ENCODE results near the gene KCNJ10.
A peak's percentile ranks its signal among the peaks of the same experiment; 100 is the strongest.

Gene KCNJ10

DNA sequence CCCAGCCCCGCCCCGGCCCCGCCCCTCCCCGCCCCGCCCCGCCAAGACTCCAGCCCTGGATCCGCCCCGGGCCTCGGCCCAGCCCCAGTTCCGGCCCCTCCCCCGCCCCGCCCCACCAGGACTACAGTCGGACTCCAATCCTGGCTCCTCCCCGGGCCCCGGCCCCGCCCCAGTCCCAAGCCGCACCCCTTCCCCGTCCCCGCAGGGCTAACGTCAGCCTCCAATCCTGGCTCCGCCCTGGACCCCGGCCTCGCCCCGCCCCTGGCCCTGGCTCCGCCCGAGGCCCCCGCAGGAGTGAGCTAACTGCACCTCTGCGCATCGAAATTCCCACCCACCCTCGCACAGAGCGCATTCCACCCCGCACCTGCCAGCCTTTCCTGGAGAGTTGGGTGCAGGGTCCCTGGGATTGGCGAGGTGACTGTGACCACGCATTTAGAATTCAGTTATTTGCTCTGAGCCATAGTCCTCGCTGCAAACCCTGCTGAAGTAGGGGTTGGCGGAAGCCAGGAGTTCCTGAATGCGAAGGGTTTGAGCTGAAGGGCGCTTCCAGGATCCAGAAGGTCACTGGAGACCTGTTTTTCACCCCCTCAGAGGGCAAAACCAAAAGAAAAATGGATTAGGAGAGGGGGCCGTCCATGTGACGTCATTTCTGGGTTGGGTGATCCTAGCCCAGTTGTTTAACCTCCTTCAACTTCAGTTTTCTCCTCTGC, 29.0 kb upstream of the KCNJ10 start:
- H3K4me3 ChIP-seq (ENCODE audit: low read length): peak overlapping the region; percentile 55
- H3K9ac ChIP-seq (ENCODE audit: low read depth, low read length): peak overlapping the region; percentile 44; the same call in 1 of the 2 replicates
- peaks cover 40% of the 10 kb centered on the region for H3K4me1 ChIP-seq (ENCODE audit: insufficient read depth, low read length)
- H3K36me3 ChIP-seq (ENCODE audit: insufficient read depth, low read length): peaks cover 10% of the 10 kb centered on the region
- H3K9me3 ChIP-seq (ENCODE audit: insufficient read depth, low read depth, low read length): no peaks in the 10 kb centered on the region
- H3K27ac ChIP-seq (ENCODE audit: low read depth, low read length): peak overlapping the region; percentile 13; the same call in 1 of the 2 replicates
- 9% methylated on average over 28 of the region's 40 CpGs for WGBS
- H3K27me3 ChIP-seq (ENCODE audit: insufficient read depth, low read length): peaks cover 10% of the 10 kb centered on the region; the same call in 1 of the 2 replicates

GRCh38 chr1:160097911-160098851, 28.2 kb upstream of the KCNJ10 start, which contains the start of gene IGSF8:
Gene IGSF8 (minus strand): TSS chr1:160098619. CDS start chr1:160098472, 147 bp downstream.
- WGBS: 5% methylated on average over 57 of the region's 64 CpGs
- Histone ChIP-seq H3K27me3 (ENCODE audit: insufficient read depth, low read length) (peaks cover 10% of the 10 kb centered on the region; the same call in 1 of the 2 replicates), H3K36me3 (ENCODE audit: insufficient read depth, low read length) (peaks cover 18% of the 10 kb centered on the region), H3K27ac (ENCODE audit: low read depth, low read length) (peak within 1 kb of the TSS; percentile 38; the same call in 1 of the 2 replicates), H3K9ac (ENCODE audit: low read depth, low read length) (peak within 1 kb of the TSS; percentile 46), H3K9me3 (ENCODE audit: insufficient read depth, low read depth, low read length) (no peaks in the 10 kb centered on the region), H3K4me3 (ENCODE audit: low read length) (peak within 1 kb of the TSS; percentile 73), H3K4me1 (ENCODE audit: insufficient read depth, low read length) (peaks cover 34% of the 10 kb centered on the region)

DNA sequence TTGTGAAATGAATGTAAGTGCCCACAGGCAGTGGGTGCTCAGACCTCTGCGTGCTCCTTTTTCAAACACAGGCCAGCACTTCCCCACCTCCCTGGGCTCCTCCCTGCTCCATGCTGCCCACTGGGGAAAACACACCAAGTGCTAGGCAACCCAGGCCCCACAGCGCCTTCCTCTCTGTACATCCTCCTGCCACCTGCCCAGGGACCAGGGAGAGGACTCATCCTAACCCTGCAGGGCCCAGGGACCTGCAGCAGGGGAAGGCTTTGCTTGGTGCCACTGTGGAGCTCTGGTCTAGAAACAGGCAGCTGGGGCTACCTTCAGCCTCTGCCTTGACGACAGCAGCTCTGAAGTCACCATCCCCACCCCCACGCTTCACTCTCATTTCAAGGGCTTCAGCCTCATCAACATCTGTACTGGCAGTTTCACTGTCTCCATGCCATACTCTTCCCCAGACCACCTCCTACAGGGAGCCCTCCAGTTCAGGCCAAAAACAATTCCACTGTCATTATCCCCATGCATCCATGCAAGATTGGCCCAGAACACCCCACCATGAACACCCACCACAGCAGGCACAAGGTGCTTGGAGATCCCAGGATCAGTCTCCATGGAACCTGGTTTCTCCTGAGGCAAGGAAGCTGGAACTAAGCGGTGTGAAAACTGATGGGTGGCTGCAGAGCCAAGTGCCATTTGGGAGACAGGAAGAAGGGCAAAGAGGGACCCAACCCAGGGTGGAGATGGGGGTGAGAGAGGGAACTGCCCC, 27.4 kb upstream of the KCNJ10 start:
- peaks cover 10% of the 10 kb centered on the region; the same call in 1 of the 2 replicates for H3K27me3 ChIP-seq (ENCODE audit: insufficient read depth, low read length)
- no peaks in the 10 kb centered on the region for H3K9me3 ChIP-seq (ENCODE audit: insufficient read depth, low read depth, low read length)
- peaks cover 34% of the 10 kb centered on the region for H3K4me1 ChIP-seq (ENCODE audit: insufficient read depth, low read length)
- H3K36me3 ChIP-seq (ENCODE audit: insufficient read depth, low read length): peaks cover 23% of the 10 kb centered on the region
- peak overlapping the region; percentile 73 for H3K4me3 ChIP-seq (ENCODE audit: low read length)
- no peak overlapping the region for H3K27ac ChIP-seq (ENCODE audit: low read depth, low read length)
- H3K9ac ChIP-seq (ENCODE audit: low read depth, low read length): peak overlapping the region; percentile 46; the same call in 1 of the 2 replicates
- whole genome bisulfite sequencing: 41% methylated on average over 5 of the region's 5 CpGs

DNA sequence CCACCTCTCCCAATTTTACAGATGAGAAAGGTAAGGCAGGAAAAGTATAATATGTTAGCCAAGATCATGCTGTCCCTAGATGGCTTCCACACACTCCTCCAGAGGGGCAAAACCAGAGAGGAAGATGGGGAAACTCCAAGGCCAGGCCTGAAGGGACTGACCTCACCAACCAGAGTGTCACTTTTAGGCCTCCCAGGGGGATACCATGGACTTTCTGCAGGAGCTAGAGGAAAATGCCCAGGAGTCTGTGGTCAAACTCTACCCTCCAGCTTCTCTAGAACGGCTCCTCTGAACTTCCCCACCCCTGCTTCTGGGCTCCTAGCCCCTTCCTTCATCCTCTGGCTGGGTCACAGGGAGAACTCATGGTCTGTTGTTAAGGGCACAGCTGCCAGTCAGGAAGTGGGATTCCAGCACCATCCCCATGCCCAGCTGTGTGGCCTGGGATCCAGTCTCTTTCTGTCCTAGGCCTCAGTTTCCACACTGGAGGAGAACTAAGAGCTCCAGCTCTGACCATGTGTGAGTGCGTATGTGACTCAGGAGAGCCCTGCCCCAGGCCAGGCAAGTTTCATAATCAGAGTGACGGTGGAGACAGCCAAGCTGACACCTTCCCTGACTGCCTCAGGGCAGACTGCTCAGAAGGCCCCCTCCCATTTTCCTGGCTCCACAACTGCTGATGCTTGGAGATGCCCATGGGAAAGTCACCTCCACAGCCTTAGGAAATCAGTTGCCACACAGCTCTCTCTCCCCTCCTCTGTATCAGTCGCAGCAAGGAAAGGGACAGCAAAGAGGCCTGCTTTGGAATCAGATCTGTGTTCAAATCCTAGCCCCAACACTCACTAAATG, 26.5 kb upstream of the KCNJ10 start:
- peaks cover 34% of the 10 kb centered on the region for H3K4me1 ChIP-seq (ENCODE audit: insufficient read depth, low read length)
- WGBS: 60% methylated on average over 4 of the region's 4 CpGs
- H3K4me3 ChIP-seq (ENCODE audit: low read length): peak overlapping the region; percentile 9; the same call in 1 of the 2 replicates
- H3K36me3 ChIP-seq (ENCODE audit: insufficient read depth, low read length): peaks cover 31% of the 10 kb centered on the region
- H3K9me3 ChIP-seq (ENCODE audit: insufficient read depth, low read depth, low read length): no peaks in the 10 kb centered on the region
- peak overlapping the region; percentile 77; the same call in 1 of the 2 replicates for H3K27ac ChIP-seq (ENCODE audit: low read depth, low read length)
- peaks cover 10% of the 10 kb centered on the region; the same call in 1 of the 2 replicates for H3K27me3 ChIP-seq (ENCODE audit: insufficient read depth, low read length)
- H3K9ac ChIP-seq (ENCODE audit: low read depth, low read length): no peak overlapping the region

DNA sequence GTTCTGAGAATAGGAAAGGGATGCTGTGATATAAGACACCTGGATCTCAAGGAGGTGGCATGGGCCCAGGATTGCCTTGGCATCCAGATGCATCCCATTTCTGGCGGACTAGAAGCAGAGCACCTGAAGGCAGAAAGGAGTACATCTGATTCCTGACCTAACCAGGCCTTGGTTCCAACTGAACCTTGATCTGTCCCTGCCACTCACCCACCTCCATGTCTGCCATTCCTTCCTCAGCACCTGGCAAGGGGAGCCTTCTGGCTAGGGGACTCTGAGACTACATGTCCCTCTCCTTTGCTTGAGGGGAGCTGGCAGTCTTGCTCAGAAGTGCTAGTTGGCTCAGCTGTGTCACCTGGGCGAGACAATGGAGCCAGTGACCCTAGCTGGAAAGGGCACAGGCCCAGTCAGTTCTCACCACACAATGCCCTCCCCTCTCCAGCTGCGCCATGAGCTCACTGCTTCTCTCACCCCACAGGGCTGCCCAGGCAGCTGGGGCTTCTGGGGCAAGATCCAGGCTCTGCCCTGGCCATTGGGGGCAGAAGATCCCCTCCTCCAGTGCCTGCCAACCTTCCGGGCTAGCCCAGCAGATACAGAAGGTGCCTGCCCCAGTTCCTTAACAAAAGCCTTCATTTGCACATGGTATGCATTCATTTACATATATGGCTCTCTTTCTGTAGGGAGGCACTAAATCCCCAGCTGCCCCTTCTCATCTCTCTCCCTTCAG, 25.6 kb upstream of the KCNJ10 start:
- peaks cover 10% of the 10 kb centered on the region; the same call in 1 of the 2 replicates for H3K27me3 ChIP-seq (ENCODE audit: insufficient read depth, low read length)
- peaks cover 31% of the 10 kb centered on the region for H3K36me3 ChIP-seq (ENCODE audit: insufficient read depth, low read length)
- 61% methylated on average over 4 of the region's 4 CpGs for WGBS
- H3K4me3 ChIP-seq (ENCODE audit: low read length): peak overlapping the region; percentile 25; the same call in 1 of the 2 replicates
- H3K9me3 ChIP-seq (ENCODE audit: insufficient read depth, low read depth, low read length): no peaks in the 10 kb centered on the region
- H3K4me1 ChIP-seq (ENCODE audit: insufficient read depth, low read length): peaks cover 31% of the 10 kb centered on the region
- peak overlapping the region; percentile 77; the same call in 1 of the 2 replicates for H3K27ac ChIP-seq (ENCODE audit: low read depth, low read length)
- H3K9ac ChIP-seq (ENCODE audit: low read depth, low read length): peak overlapping the region; percentile 48; the same call in 1 of the 2 replicates

GRCh38 chr1:160094806-160095205, 24.8 kb upstream of the KCNJ10 start:
- 96% methylated on average over 14 of the region's 14 CpGs for WGBS
- H3K9ac ChIP-seq (ENCODE audit: low read depth, low read length): no peak overlapping the region
- H3K36me3 ChIP-seq (ENCODE audit: insufficient read depth, low read length): peaks cover 31% of the 10 kb centered on the region
- no peak overlapping the region for H3K4me3 ChIP-seq (ENCODE audit: low read length)
- no peaks in the 10 kb centered on the region for H3K9me3 ChIP-seq (ENCODE audit: insufficient read depth, low read depth, low read length)
- H3K27ac ChIP-seq (ENCODE audit: low read depth, low read length): no peak overlapping the region
- H3K4me1 ChIP-seq (ENCODE audit: insufficient read depth, low read length): peaks cover 31% of the 10 kb centered on the region
- peaks cover 6% of the 10 kb centered on the region; the same call in 1 of the 2 replicates for H3K27me3 ChIP-seq (ENCODE audit: insufficient read depth, low read length)

DNA sequence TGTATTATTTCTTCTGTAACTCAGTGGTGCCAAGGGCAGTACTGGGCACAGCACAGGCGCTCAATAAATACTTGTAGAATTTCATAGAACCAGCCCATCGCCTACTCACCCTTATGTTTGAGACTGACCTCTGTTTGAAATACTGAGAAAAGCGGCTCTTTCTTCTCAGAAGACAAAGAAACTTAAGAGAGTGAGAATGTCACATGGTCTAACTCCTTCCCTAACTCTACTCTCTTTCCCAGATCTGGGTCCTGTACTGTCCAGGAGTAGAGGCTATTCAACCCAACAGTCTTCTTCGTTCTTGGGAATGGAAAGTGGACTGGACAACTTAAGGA, 24.3 kb upstream of the KCNJ10 start:
- peaks cover 31% of the 10 kb centered on the region for H3K36me3 ChIP-seq (ENCODE audit: insufficient read depth, low read length)
- H3K27me3 ChIP-seq (ENCODE audit: insufficient read depth, low read length): peaks cover under 1% of the 10 kb centered on the region; the same call in 1 of the 2 replicates
- H3K27ac ChIP-seq (ENCODE audit: low read depth, low read length): no peak overlapping the region
- H3K4me3 ChIP-seq (ENCODE audit: low read length): no peak overlapping the region
- H3K9me3 ChIP-seq (ENCODE audit: insufficient read depth, low read depth, low read length): no peaks in the 10 kb centered on the region
- no peak overlapping the region for H3K9ac ChIP-seq (ENCODE audit: low read depth, low read length)
- H3K4me1 ChIP-seq (ENCODE audit: insufficient read depth, low read length): peaks cover 28% of the 10 kb centered on the region
- WGBS: 95% methylated on average over 4 of the region's 4 CpGs

DNA sequence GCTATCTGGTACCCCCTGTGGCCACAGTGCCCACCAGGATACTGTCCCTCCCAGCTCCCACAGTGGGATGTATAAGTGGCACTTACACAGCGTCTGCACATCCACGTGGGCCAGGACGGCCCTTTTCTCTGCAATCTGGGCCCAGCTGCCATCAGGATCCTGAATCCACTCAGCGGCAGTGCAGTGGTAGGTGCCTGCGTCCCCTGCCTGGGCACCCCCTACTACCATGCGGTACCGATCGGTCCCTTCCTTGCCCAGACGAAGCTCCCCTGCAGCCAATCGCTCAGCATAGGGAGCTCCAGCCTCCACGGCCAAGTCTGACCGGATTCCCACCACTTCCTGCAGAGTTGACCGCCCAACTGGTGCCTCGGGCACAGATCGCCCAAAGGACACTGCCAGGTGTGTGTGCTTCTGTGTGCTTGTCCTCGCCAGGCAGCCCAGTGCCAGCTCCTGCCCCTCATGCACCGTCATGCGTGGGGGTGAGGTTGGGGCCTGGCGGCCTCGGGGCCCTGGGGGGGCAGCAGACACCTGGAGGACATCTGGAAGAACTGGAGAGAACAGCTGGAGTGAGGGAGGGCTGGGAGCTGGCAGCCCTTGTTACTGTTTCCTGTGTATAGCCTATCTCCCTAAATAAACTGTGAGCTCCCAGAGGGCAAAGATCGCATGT, 23.8 kb upstream of the KCNJ10 start:
- H3K9me3 ChIP-seq (ENCODE audit: insufficient read depth, low read depth, low read length): no peaks in the 10 kb centered on the region
- 95% methylated on average over 21 of the region's 21 CpGs for WGBS
- H3K4me3 ChIP-seq (ENCODE audit: low read length): no peak overlapping the region
- H3K9ac ChIP-seq (ENCODE audit: low read depth, low read length): no peak overlapping the region
- H3K27ac ChIP-seq (ENCODE audit: low read depth, low read length): no peak overlapping the region
- H3K27me3 ChIP-seq (ENCODE audit: insufficient read depth, low read length): no peaks in the 10 kb centered on the region
- peaks cover 26% of the 10 kb centered on the region for H3K4me1 ChIP-seq (ENCODE audit: insufficient read depth, low read length)
- peaks cover 31% of the 10 kb centered on the region for H3K36me3 ChIP-seq (ENCODE audit: insufficient read depth, low read length)

DNA sequence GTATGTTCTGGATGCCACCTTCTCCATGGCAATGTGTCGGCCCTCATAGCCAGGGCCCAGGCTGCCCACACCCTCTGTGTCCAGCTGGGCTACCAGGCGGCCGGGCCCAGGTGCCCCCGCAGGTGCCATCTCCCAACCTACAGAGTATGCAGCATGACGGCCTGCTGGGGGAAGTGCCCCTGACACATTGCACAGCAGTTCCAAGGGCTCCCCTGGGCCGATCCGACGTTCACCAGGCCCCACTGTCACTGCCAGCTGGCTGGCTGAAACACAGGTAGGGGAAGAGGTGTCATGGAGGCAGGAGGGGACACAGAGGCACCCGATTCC, 23.1 kb upstream of the KCNJ10 start:
- H3K27ac ChIP-seq (ENCODE audit: low read depth, low read length): no peak overlapping the region
- no peak overlapping the region for H3K9ac ChIP-seq (ENCODE audit: low read depth, low read length)
- no peak overlapping the region for H3K4me3 ChIP-seq (ENCODE audit: low read length)
- peaks cover 26% of the 10 kb centered on the region for H3K4me1 ChIP-seq (ENCODE audit: insufficient read depth, low read length)
- H3K36me3 ChIP-seq (ENCODE audit: insufficient read depth, low read length): peaks cover 31% of the 10 kb centered on the region
- no peaks in the 10 kb centered on the region for H3K27me3 ChIP-seq (ENCODE audit: insufficient read depth, low read length)
- 91% methylated on average over 9 of the region's 9 CpGs for WGBS
- no peaks in the 10 kb centered on the region for H3K9me3 ChIP-seq (ENCODE audit: insufficient read depth, low read depth, low read length)

Data from HUES64 (cell line).